HG03280 (cell line): ENCODE data around the gene SMIM38.

Source experiments
- ATAC-seq: cut with Tn5 transposase; IDR thresholded peaks from one replicate; pipeline ENCODE4 v1.9.1; 2021; ENCODE audit warnings: mild to moderate bottlenecking, moderate library complexity; ENCODE audit not compliant: unreplicated experiment

The SMIM38 gene

GRCh38 chr11:69155302-69156234 is at the start of gene SMIM38:
Gene SMIM38, plus strand, starts transcription at chr11:69155935. Its CDS starts 1,912 bp downstream, at chr11:69157847.
- no peak for ATAC-seq

GRCh38 chr11:69106031-69106811 is 49.5 kb upstream of the SMIM38 start:
- no peak for ATAC-seq

GRCh38 chr11:69107413-69107812 is 48.3 kb upstream of the SMIM38 start:
- ATAC-seq = no peak

GRCh38 chr11:69108030-69108429 is 47.7 kb upstream of the SMIM38 start:
- ATAC-seq = no peak

- no peak for ATAC-seq
These were observed 47.2 kb upstream of the SMIM38 start for GRCh38 chr11:69108559-69108958.

GRCh38 chr11:69109101-69109500 is 46.6 kb upstream of the SMIM38 start:
- ATAC-seq = no peak

GRCh38 chr11:69110451-69110850 is 45.3 kb upstream of the SMIM38 start:
- no peak for ATAC-seq

- no peak for ATAC-seq
These were observed 43.9 kb upstream of the SMIM38 start for GRCh38 chr11:69111624-69112542.

GRCh38 chr11:69113226-69113625 is 42.5 kb upstream of the SMIM38 start:
- ATAC-seq = no peak

GRCh38 chr11:69113646-69114340 is 41.9 kb upstream of the SMIM38 start:
- ATAC-seq = no peak

GRCh38 chr11:69114362-69114761 is 41.4 kb upstream of the SMIM38 start:
- ATAC-seq = no peak

- no peak for ATAC-seq
These were observed 40.8 kb upstream of the SMIM38 start for GRCh38 chr11:69114811-69115523.

GRCh38 chr11:69115586-69116560 is 39.9 kb upstream of the SMIM38 start:
- no peak for ATAC-seq

- no peak for ATAC-seq
These were observed 39.1 kb upstream of the SMIM38 start for GRCh38 chr11:69116671-69117070.

- ATAC-seq = no peak
These were observed 36.5 kb upstream of the SMIM38 start for GRCh38 chr11:69119190-69119589.

GRCh38 chr11:69120096-69120875 is 35.4 kb upstream of the SMIM38 start:
- ATAC-seq = no peak

- no peak for ATAC-seq
These were observed 34.7 kb upstream of the SMIM38 start for GRCh38 chr11:69121021-69121420.
